ENCODE data around the gene AASS.
A peak's percentile ranks its signal among the peaks of the same experiment; 100 is the strongest.
"Not testable (repeated sequence)": the region's sequence is repeated elsewhere in the genome, so short reads cannot be mapped to it uniquely, and the experiment has no call there.

Gene AASS

DNA sequence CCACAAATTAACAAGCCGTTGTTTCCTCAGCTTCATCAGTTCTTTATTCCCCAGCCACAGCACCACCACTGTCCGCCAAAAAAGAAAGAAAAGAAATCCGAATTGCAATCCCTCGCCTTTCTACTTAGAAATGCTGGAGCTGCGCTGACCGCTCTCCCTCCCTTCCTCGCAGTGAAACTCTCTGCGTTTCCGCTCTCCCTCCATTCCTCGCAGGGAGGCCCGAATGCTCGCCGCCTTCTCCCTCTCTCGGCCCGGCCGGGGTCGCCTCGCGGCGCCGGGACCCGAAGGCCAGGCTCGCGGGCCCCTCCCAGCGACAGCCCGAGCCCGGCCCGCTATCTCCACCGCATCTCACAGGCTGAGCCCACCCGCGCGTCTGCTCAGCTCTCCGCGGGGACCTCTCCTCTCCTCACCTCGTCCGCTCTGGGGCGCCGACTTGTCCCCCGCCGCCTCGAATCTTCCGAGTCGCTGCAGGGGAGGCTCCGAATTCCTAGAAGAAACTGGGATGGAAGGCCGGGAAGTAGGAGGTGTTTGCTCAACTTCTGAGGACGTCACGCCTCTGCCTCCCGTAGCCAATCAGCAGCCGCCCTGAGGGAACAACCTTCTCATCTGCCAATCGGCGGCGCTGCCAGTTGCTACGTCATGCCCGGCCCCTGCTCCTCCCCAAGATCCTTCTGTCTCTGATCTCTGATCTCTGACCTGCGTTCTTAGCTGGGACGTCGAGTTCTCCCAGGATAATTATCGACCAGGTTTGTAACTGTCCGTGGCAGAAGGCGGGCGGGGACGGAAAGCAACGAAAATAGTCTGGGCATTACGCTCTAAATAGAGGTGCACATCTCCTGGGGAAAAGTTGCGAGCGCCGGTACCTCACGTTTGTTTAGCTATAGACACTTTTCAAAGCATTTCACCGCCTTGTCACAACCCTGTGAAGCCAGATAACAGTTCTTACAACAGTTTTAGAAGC lies at the start of gene AASS:
Gene AASS (minus strand): TSS at position 499 of the 961 bp plus-strand sequence. CDS start 10,523 bp downstream, outside the sequence.
- DNase-seq (ENCODE audit: low read depth), result peak; percentile 51

DNA sequence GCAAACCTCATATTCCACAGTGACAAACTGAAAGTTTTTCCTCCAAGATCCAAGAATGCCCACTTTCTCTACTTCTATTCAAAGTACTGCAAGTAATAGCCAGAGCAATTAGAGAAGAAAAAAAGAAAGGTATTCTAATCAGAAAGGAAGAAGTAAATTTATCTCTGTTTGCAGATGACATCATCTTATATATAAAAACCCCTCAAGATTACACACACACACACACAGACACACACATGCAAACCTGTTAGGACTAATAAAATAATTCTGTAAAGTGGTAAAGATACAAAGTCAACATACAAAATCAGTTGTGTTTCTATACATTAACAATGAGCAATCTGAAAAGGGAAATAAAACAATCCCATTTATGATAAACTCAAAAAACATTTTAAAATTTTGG lies 44.7 kb upstream of the AASS start:
- DNase-seq (ENCODE audit: low read depth), result no peak

DNA sequence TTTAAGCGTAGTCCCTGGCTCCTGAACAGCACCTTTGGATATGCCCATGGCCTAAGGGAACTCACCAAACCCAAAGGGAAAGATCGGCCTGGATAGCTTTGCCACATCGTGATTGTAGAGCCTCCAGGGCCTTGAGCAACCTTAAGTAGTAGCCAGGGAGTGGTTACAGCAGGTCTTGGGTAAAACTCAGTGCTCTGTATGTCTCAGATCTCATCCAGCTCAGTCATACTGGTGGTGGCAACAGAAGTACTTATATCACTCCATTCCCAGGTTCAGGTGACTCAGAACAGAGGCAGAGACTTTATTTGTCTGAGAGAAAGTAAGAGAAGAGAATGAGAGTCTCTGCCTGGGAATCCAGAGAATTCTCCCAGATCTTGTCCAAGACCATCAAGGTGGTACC lies 39.1 kb upstream of the AASS start:
- no peak for DNase-seq (ENCODE audit: low read depth)

DNA sequence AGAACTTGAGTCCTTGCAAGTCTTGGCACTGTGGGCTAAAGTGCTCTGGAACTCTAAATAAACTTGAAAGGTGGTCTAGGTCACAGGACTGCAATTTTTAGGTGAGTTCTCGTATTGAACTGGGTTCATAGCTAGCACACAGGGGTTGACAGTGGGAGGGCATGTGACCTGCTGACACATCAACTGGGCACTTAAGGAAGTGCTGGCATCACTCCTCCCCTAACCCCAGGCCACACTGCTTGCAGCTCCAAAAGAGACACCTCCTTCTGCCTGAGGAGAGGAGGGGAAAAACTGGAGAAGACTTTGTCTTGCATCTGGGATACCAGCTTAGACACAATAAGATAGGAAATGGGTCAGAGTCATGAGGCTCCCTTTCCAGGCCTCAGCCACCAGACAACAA lies 38.0 kb upstream of the AASS start:
- DNase-seq (ENCODE audit: low read depth), result no peak

DNA sequence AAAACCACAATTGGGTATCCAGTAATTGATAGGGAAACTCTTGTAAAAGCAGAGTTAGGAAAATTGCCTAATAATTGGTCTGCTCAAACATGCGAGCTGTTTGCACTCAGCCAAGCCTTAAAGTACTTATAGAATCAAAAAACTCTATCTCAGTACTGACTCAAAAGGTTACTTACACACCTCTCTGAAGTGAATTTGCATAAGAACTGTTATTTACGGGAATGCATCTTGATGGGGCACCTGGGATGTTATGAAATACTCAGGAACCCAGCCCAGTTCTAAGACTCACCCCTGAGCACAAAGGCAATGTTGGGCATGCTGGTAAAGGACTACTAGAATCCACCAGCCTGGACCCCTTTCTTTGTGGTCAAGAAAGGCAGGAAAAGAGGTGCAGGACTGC lies 28.1 kb upstream of the AASS start:
- not testable (repeated sequence) for DNase-seq (ENCODE audit: low read depth)

DNA sequence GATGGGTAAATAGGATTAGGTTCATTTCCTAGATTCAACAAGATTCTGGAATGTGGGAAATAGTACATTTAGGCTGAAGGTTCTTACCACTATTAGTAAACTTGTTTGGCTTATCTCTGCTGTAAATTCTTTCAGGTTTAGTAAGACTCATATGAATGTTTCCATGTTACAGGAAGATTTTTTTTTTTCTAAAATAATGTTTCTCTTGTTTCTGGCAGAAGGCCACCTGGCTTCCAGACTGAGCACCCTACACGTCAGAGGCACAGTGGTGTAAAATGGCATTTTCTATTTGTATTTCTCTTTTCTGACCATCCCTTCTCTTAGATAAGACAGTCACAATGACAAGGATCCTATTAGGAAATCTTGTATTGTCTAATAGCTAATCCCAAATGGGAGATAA lies 22.7 kb upstream of the AASS start:
- DNase-seq (ENCODE audit: low read depth), result no peak

DNA sequence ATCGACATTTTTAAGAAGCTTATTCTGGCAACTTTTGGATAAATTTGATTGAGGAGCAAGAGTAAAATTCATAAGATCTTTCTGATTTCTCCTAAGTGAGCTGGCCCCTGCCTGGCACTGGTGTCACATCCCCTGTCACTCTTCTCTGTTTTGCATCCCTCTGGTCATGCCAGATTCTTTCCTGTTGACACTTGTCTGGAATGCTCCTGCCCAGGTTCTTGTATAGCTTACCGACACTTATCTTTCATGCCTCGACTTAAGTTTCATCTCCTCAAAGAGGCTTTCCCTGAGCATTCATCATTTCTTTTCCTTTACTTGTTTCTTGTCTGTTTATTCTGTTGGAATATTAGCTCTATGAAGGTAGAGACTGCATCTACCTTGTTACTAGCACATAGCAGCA lies 22.2 kb upstream of the AASS start:
- no peak for DNase-seq (ENCODE audit: low read depth)

DNA sequence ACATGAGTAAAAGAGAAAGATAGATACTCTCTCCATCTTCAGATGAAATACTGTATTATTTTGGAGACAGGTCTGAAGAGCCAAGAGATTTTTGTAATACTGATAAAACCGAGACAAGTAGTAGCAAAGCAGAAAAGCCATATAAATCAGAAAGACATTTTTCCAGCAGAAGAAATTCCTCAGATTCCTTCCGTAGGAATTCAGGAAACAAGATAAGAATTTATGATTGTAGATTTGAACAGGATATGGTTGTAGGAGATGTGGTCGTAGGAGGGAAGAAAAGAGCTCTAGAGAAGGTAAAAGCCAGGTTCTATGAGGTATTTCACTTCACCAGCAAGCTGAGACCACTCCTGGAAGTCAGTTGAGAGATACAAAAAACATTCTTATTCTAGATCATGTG lies 17.6 kb upstream of the AASS start:
- DNase-seq (ENCODE audit: low read depth), result no peak

DNA sequence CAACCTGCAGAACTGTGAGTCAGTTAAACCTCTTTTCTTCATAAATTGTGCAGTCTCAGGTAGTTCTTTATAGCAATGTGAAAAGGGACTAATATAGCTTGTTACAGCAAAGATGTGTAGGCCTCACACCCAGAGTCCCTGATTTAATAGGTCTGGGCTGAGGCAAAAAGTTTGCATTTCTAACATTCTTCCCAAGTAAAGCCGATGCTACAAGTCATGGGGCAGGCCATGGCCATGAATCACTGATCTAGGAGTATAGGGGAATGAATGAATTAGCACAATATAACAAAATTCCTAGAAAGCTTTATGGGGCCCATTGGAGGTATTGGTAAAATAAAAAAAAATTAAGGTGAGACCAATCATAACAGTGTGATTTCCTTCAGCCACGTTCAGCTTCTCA lies 11.5 kb upstream of the AASS start:
- no peak for DNase-seq (ENCODE audit: low read depth)

DNA sequence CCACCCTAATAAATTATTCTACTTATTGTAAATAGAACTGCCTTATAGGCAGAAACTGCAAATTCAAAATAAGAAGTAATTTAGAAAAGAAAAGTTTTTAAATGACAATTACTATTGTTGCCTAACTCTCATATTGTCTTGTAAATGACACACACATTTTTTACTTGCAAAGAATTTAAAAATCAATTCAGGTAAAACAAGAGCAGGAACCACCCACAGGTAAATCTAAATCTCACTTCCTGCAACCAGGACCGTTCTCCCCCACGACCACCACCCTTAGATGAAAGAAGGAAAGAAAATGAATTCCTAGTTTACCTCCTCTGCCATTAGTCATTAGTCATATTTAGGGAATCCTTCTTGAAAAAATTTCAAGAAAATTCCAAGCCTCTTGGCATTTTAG lies 4.8 kb upstream of the AASS start:
- DNase-seq (ENCODE audit: low read depth), result no peak

DNA sequence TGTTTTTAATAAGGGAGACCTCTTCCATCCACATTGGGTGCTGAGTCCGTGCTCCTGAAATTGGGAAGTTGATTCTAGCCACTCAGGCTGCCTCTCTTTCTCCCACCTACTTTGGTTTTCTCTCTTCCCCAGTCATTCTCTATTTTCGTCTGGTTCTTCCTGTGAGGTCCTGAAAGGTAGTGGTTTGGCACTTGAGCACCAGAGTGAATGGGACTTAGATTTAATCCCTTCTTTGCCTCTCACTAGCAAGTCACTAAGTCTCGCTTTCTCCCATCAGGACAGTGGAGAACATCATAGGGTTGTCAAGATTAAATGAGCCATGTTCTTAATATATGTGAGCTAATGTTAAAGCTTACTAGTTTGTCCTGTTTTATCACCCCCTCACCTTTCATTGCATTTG lies 4.0 kb upstream of the AASS start:
- no peak for DNase-seq (ENCODE audit: low read depth)

DNA sequence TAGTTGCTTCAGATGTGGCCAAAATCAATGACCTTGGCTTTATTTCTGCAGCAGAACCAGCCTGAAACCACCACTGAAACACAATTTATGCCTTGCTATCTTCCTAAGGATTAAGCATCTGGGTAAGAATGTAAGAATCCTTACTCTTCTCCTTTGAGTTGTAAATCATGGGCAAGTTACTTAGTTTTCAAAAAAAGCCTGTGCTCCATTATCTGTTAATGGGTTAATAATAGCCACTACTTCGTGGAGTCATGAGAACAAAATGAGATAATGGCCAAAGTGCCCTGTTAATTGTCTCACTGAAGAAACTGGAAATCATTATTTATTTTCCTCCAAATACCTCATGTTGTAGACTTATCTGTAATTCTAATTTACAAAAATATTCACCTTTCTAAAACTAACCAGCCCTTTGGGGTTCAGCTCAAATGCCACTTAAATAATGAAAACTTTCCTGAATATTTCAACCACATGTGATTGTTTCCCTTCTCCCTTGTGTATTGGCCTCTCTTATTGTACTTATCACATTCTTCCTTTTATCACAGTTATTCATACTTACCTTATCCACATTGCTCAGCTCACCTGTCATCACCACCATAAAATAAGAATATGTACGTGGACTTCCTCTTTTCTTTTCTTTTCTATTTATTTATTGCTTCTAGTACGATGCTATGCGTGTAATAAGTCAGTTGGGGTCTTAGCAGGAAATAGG lies 2.0 kb upstream of the AASS start:
- no peak for DNase-seq (ENCODE audit: low read depth)

DNA sequence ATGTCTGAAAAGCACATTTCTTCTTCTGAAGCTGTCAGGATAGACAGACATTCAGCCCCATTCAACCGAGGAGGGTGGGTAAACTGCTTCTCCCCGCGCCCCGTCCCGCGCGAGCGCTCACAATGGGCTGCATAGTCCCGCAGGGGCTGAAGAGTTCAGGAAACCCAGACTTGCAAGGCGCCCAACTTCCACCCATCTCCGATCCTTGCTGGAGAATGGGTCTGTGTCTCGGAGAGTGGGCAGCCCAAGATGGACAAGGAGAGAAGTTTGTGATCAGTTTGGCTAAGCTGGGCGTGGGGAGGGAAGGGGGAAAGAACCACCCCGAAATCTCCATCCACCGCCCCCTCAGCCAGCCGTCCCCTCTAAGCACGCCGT lies 686 bp downstream of the AASS start:
- no peak for DNase-seq (ENCODE audit: low read depth)

DNA sequence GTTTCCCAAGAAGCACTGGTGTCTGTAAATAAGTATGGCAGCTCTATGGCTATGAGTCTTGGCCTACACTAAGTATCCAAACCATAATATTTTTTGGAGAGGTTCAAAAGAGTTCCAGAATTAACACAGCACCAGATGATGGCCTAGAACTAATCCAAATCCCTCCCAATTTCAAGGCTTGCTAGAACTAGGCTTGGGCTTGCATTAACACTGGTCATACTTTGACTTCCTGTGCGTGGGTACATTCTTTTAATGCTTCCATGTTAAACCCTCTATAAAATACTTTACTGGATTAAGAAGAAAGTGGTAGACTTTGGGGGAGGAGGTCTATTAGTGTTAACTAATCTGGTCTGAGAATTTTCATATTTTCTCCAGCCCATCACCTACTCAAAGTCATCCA lies 3.1 kb downstream of the AASS start:
- no peak for DNase-seq (ENCODE audit: low read depth)

DNA sequence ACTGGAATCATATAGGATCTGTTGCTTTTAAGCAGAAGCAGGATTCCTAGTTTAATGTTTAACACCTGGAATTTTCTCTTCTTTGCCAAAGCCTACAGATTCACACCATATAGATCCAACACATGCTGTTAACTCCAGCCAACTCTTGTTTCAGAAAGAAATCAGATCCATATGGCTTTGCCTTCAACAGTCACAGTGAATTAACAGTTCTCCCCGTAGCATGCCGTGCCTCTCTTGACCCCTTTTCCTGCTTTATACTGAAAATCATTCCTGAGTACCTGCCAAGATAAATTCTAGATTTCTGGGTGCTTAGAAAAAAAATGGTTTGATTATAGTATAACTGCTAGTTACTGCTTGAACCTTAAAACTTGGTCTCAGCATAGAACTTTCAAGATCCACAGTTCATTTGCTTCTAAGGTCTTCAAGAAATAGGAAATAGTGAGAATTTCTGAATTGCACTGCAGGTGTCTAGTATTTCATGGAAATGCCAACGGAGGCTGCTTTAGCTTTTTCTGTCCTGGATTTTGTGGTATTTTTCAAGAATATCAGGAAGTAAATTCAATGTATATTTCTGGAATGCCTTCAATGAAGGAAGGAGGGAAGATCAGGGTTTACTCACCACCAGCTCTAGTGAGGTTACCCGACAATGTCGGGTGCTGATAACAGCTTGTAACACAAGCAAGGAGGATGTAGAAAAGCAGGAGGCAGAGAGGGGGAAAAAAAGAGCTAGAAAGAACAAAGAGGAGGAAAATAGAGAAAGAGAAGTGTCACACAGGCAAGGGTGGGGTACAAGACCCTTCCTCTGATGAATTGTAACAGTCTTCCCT lies 6.6 kb downstream of the AASS start:
- no peak for DNase-seq (ENCODE audit: low read depth)

DNA sequence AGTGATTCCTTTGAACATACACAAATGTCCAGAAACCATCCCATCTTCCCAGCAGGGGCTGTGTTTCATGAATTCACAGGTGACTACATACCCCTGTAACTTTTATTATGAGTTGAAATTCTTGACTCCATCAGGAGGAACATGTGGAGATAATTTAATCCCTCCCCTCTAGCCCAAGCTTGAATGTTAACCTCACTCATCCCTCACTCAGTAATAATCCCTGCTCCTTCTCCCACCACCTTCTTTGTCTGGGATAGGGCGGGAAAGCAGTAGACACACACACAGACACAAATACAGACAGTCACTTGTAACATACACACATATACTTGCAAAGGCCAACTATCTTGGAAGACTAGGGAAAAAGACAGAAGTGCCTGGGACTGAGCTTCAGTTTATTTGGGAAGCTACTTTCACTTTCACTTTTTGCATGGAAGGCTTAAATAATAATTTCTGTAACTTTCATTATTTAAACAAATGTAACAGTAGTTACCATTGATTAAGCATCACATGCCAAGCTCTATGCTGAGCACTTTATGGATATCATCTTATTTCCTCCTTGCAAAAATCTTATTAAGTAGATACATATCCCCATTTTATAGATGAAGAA lies 7.3 kb downstream of the AASS start:
- DNase-seq (ENCODE audit: low read depth), result no peak

DNA sequence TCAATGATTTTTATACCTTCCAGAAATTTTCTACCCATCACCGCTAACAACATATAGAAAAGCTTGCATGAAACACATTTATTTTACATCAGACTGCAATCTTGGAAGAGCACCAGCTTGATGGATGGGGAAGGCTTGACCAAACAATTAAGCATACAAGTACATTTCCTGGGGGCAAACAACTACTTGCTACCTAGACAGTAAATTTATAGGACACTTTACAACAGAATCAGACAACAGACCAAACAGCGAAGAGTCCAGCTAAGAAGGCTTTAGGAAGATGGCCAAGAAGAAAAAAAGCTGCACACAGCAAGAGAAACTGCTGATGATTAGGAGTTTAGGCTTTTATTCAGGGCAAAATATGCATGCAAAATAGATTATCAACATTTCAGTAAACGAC lies 8.0 kb downstream of the AASS start:
- no peak for DNase-seq (ENCODE audit: low read depth)

DNA sequence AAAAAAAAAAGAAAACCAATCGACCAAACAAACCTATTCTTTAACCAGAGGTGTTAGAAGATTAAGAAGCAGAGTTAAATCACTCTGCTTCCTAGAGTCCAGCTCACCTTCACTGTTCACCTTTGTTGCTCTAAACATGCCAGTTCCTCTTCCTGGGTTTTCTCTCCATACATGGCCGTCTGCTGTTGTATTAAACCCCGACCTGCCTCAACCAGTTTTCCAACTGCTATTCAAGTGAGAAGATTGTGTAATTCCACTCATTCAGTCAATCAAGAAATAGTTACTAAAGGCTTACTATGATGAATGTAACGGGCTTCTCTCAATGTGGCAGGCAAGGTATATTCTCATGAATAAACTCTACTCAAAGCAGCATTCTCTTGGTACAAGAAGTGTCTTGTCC lies 8.8 kb downstream of the AASS start:
- no peak for DNase-seq (ENCODE audit: low read depth)

DNA sequence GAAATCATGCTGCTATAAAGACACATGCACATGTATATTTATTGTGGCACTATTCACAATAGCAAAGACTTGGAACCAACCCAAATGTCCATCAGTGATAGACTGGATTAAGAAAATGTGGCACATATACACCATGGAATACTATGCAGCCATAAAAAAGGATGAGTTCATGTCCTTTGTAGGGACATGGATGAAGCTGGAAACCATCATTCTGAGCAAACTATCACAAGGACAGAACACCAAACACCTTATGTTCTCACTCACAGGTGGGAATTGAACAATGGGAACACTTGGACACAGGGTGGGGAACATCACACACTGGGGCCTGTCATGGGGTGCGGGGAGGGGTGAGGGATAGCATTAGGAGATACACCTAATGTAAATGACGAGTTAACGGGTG lies 9.3 kb downstream of the AASS start:
- not testable (repeated sequence) for DNase-seq (ENCODE audit: low read depth)

DNA sequence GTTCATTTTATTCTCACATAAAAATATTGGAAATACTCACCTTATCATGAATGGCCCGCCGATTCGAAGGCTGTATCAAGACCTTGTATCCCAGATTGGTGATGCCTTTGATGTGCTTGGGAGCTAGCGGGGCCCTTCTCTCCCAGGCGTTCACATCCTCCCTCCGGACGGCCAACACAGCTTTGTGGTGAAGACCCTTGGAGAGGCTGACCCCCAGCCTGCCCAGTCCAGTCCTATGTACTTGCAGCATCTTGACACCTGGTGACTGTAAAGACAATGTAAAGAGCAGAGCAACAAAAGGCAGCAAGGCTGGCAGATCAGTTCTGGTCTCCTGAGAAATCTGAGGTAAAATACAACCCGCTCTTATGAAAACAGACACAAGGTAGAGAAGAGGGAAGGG lies 10.6 kb downstream of the AASS start:
- no peak for DNase-seq (ENCODE audit: low read depth)

DNA sequence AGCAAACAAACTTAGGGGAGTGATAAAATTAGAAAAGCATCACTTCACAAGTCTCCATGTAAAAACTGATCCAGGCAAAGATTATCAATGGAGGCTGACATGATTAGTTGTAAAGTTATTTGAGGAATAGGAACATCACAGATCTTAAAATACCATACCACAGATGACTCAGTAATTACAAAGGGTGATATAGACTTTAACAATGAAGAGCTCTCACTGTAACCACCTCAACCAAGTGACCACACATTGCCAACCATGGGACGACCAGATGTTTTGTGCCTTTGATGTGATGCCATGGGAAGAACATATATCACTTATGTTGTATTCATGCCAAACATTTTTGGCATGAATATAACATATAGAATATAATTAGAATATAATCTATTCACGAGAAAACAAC lies 11.7 kb downstream of the AASS start:
- DNase-seq (ENCODE audit: low read depth), result no peak

DNA sequence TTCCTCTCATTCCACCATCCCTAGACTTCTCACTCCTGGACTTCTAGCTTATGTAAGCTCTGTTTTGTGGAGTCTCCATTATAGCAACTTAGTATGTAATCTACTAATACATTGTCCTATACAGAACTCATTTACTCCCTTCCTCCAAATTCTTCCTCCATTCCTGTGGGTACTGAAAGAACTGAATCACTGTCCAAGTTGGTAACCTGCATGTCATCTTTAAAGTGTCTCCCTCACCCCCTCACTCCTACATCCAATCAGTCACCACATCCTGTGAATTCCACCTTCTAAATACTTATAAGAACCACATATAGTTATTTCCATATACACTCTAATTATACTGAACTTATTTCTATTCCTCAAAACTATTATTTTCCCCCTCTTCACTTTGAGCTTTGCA lies 20.3 kb downstream of the AASS start:
- DNase-seq (ENCODE audit: low read depth), result no peak
